HEK293 (cell line): ENCODE data around the gene OLFM1.
A peak's percentile ranks its signal among the peaks of the same experiment; 100 is the strongest.

Experiments used
- CTCF ChIA-PET: fragments of 350-600 bp; formaldehyde crosslinking; extraction: SDS; loops from one replicate; lab custom pipeline; 2021; ENCODE audit warnings: antibody characterized with exemption; lab: Yijun Ruan, JAX
- POLR2A ChIA-PET: fragments of 300-600 bp; formaldehyde crosslinking; extraction: SDS; loops from one replicate; lab custom pipeline; 2020; ENCODE audit warnings: antibody characterized with exemption, inconsistent platforms; lab: Yijun Ruan, JAX
- H3K27ac ChIP-seq: fragments of 200-500 bp; sonication (Bioruptor generic); 2 replicates; pipeline ENCODE4 v1.5.1; 2014; ENCODE audit warnings: low read depth, low read length, control low read depth, inconsistent platforms; ENCODE audit errors: extremely low read depth
- H3K36me3 ChIP-seq, 2 experiments: fragments of 200-500 bp in 1 of 2; sonication (Bioruptor generic) in 1 of 2; 1 replicate in 1 of 2; 2 replicates in 1 of 2; pipeline ENCODE4 v1.5.1; 2014 to 2017; ENCODE audit warnings: inconsistent platforms in 2 of 2, low read length in 2 of 2; ENCODE audit not compliant: control insufficient read depth in 2 of 2, insufficient read depth in 1 of 2
- H3K4me1 ChIP-seq: fragments of 200-500 bp; sonication (Bioruptor generic); 2 replicates; pipeline ENCODE4 v1.5.1; 2014; ENCODE audit warnings: mild to moderate bottlenecking, low read length, inconsistent platforms; ENCODE audit not compliant: control insufficient read depth, insufficient read depth
- H3K4me3 ChIP-seq: 2 replicates; pipeline ENCODE4 v1.5.1; 2011; ENCODE audit warnings: low read depth, mild to moderate bottlenecking, control low read depth, low read length, moderate library complexity
- H3K9me3 ChIP-seq: fragments of 200-500 bp; sonication (Bioruptor generic); 2 replicates; pipeline ENCODE4 v1.5.1; 2014; ENCODE audit warnings: low read depth, low read length, inconsistent platforms; ENCODE audit not compliant: control insufficient read depth, insufficient read depth
- BCL11A ChIP-seq: fragments of 450-650 bp; formaldehyde crosslinking; IDR thresholded peaks from 2 replicates; pipeline ENCODE4 v1.5.1; 2016; ENCODE audit warnings: low read depth, missing biosample characterization, missing genetic modification characterization
- ELK4 ChIP-seq: IDR thresholded peaks from 2 replicates; pipeline ENCODE4 v1.6.1; 2011; ENCODE audit warnings: mild to moderate bottlenecking, low read depth, low read length, borderline replicate concordance
- GLI4 ChIP-seq: fragments of 450-650 bp; formaldehyde crosslinking; IDR thresholded peaks from 2 replicates; pipeline ENCODE4 v1.5.1; 2016; ENCODE audit warnings: missing biosample characterization, missing genetic modification characterization
- KLF7 ChIP-seq: fragments of 450-650 bp; formaldehyde crosslinking; IDR thresholded peaks from 2 replicates; pipeline ENCODE4 v1.5.1; 2016; ENCODE audit warnings: missing biosample characterization, missing genetic modification characterization, borderline replicate concordance
- REST ChIP-seq: fragments of 450-650 bp; formaldehyde crosslinking; IDR thresholded peaks from 2 replicates; pipeline ENCODE4 v1.5.1; 2016; ENCODE audit warnings: missing biosample characterization, missing genetic modification characterization
- SP3 ChIP-seq: fragments of 450-650 bp; formaldehyde crosslinking; IDR thresholded peaks from 2 replicates; pipeline ENCODE4 v1.5.1; 2016; ENCODE audit warnings: missing biosample characterization, missing genetic modification characterization
- ZBTB1 ChIP-seq: fragments of 450-650 bp; formaldehyde crosslinking; IDR thresholded peaks from 2 replicates; pipeline ENCODE4 v1.5.1; 2016; ENCODE audit warnings: missing biosample characterization, missing genetic modification characterization
- ZBTB21 ChIP-seq: fragments of 450-650 bp; formaldehyde crosslinking; IDR thresholded peaks from 2 replicates; pipeline ENCODE4 v1.5.1; 2017; ENCODE audit warnings: missing biosample characterization, missing genetic modification characterization
- ZBTB6 ChIP-seq: fragments of 450-650 bp; formaldehyde crosslinking; IDR thresholded peaks from 2 replicates; pipeline ENCODE4 v1.5.1; 2017; ENCODE audit warnings: missing biosample characterization, missing genetic modification characterization
- ZNF146 ChIP-seq: fragments of 450-650 bp; formaldehyde crosslinking; IDR thresholded peaks from 2 replicates; pipeline ENCODE4 v1.5.1; 2016; ENCODE audit warnings: missing biosample characterization, missing genetic modification characterization
- ZNF184 ChIP-seq: fragments of 450-650 bp; IDR thresholded peaks from 2 replicates; pipeline ENCODE4 v1.5.1; 2018; ENCODE audit warnings: missing biosample characterization, mild to moderate bottlenecking, missing genetic modification characterization
- ZNF2 ChIP-seq: fragments of 450-650 bp; formaldehyde crosslinking; IDR thresholded peaks from 2 replicates; pipeline ENCODE4 v1.5.1; 2016; ENCODE audit warnings: missing biosample characterization, missing genetic modification characterization
- ZNF211 ChIP-seq: fragments of 450-650 bp; formaldehyde crosslinking; IDR thresholded peaks from 2 replicates; pipeline ENCODE4 v1.5.1; 2016; ENCODE audit warnings: low read depth, missing biosample characterization, missing genetic modification characterization
- ZNF214 ChIP-seq: fragments of 450-650 bp; formaldehyde crosslinking; IDR thresholded peaks from 2 replicates; pipeline ENCODE4 v1.5.1; 2017; ENCODE audit warnings: missing biosample characterization, mild to moderate bottlenecking, missing genetic modification characterization, borderline replicate concordance
- ZNF223 ChIP-seq: fragments of 450-650 bp; formaldehyde crosslinking; IDR thresholded peaks from 2 replicates; pipeline ENCODE4 v1.5.1; 2016; ENCODE audit warnings: missing biosample characterization, missing genetic modification characterization
- ZNF341 ChIP-seq: fragments of 450-650 bp; formaldehyde crosslinking; IDR thresholded peaks from 2 replicates; pipeline ENCODE4; 2016; ENCODE audit warnings: low read depth, missing biosample characterization, missing genetic modification characterization
- ZNF513 ChIP-seq: fragments of 450-650 bp; IDR thresholded peaks from 2 replicates; pipeline ENCODE4 v1.5.1; 2018; ENCODE audit warnings: missing biosample characterization, missing genetic modification characterization
- ZNF549 ChIP-seq: fragments of 450-650 bp; IDR thresholded peaks from 2 replicates; pipeline ENCODE4 v1.5.1; 2018; ENCODE audit warnings: missing biosample characterization, missing genetic modification characterization, mild to moderate bottlenecking, inconsistent platforms, moderate library complexity
- ZNF677 ChIP-seq: fragments of 450-650 bp; IDR thresholded peaks from 2 replicates; pipeline ENCODE4 v1.5.0; 2018; ENCODE audit warnings: missing biosample characterization, mild to moderate bottlenecking, missing genetic modification characterization, moderate library complexity
- ZNF76 ChIP-seq: fragments of 450-650 bp; formaldehyde crosslinking; IDR thresholded peaks from 2 replicates; pipeline ENCODE4; 2016; ENCODE audit warnings: low read depth, missing biosample characterization, missing genetic modification characterization, borderline replicate concordance
- ZNF777 ChIP-seq: fragments of 450-650 bp; formaldehyde crosslinking; IDR thresholded peaks from 2 replicates; pipeline ENCODE4 v1.5.1; 2017; ENCODE audit warnings: missing biosample characterization, missing genetic modification characterization, borderline replicate concordance
- ZNF837 ChIP-seq: fragments of 450-650 bp; formaldehyde crosslinking; IDR thresholded peaks from 2 replicates; pipeline ENCODE4 v1.5.1; 2016; ENCODE audit warnings: missing biosample characterization, missing genetic modification characterization
- TF ChIP-seq, protein P1 (sequence below): fragments of 450-650 bp; formaldehyde crosslinking; IDR thresholded peaks from 2 replicates; pipeline ENCODE4 v1.5.1; 2017; ENCODE audit warnings: missing biosample characterization, missing genetic modification characterization

The OLFM1 gene

GRCh38 chr9:135090547-135090946 lies 3.1 kb downstream of the OLFM1 start (continued):
- TF ChIP-seq ZNF777 (tag by site-specific recombination) (no peak), ELK4 (no peak), ZNF214 (no peak), SP3 (no peak), ZNF549 (tag by site-specific recombination) (no peak), ZNF677 (tag by site-specific recombination) (no peak), ZNF341 (tag by site-specific recombination) (no peak), ZNF76 (no peak), ZNF211 (tag by site-specific recombination) (no peak), ZBTB21 (tag by site-specific recombination) (no peak), ZNF184 (tag by site-specific recombination) (no peak), KLF7 (no peak), ZNF146 (tag by site-specific recombination) (no peak), ZNF837 (tag by site-specific recombination) (no peak), ZBTB6 (tag by site-specific recombination) (no peak), ZNF223 (tag by site-specific recombination) (0 out of 2 replicates have a peak, but pooled peaks have one; percentile 14), REST (peak; percentile 99)

DNA sequence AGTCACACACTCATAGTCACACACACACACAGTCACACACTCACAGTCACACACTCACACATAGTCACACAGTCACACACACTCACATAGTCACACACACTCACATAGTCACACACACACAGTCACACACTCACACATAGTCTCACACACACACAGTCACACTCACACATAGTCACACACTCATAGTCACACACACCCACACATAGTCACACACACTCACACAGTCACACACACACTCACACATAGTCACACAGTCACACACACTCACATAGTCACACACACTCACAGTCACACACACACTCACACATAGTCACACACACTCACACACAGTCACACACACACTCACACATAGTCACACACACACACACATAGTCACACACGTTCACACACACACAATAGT lies 4.1 kb downstream of the OLFM1 start:
- TF ChIP-seq ZNF513 (tag by site-specific recombination) (no peak), ZBTB1 (tag by site-specific recombination) (no peak), BCL11A (no peak), GLI4 (no peak), ZNF2 (tag by site-specific recombination) (no peak), ZNF146 (tag by site-specific recombination) (no peak)
- TF ChIP-seq, protein P1, sequence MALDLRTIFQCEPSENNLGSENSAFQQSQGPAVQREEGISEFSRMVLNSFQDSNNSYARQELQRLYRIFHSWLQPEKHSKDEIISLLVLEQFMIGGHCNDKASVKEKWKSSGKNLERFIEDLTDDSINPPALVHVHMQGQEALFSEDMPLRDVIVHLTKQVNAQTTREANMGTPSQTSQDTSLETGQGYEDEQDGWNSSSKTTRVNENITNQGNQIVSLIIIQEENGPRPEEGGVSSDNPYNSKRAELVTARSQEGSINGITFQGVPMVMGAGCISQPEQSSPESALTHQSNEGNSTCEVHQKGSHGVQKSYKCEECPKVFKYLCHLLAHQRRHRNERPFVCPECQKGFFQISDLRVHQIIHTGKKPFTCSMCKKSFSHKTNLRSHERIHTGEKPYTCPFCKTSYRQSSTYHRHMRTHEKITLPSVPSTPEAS (tag by site-specific recombination) = peak; percentile 73
- H3K9me3 ChIP-seq = no peaks in the 10 kb centered on the region
- H3K36me3 ChIP-seq = no peaks in the 10 kb centered on the region
- ChIA-PET POLR2A (no interaction called here), CTCF (interaction anchor here (0.6 to 0.7 kb wide), 3 partner anchors 318 to 415 kb away, joined by 3 read pairs; no protein-coding TSS in a partner anchor)
- H3K4me3 ChIP-seq = no peak overlapping the region
- no peak overlapping the region for H3K27ac ChIP-seq
- 0 out of 2 replicates have a peak, but pooled peaks cover 2% of the 10 kb centered on the region for H3K4me1 ChIP-seq
